ENCODE measurements around the gene PDK3. TPM values are rescaled to one million over a fixed set of nuclear protein-coding genes. Genes with fewer than 3 reads are reported as not detected.

Gene PDK3
- total RNA-seq (2022; extraction: Qiagen RNA extraction; ENCODE audit: low read depth) = 5.4 to 7.3 TPM (median 6.6 TPM) in 5 replicates

GRCh38 chrX:24464836-24465531 lies at the start of gene PDK3:
TSS of gene PDK3 (plus strand) at chrX:24465286. CDS start at chrX:24465456, 170 bp downstream.

Other genes starting within 250 kb of the PDK3 start
- not detected in 5 replicates for gene SUPT20HL2, start 151.2 kb upstream of the PDK3 start, total RNA-seq (2022; extraction: Qiagen RNA extraction; ENCODE audit: low read depth)
- gene SUPT20HL1, start 104.6 kb upstream of the PDK3 start, total RNA-seq (2022; extraction: Qiagen RNA extraction; ENCODE audit: low read depth) = not detected in 5 replicates
- 0.05 TPM in 1 of 5 replicates, not detected in the others for gene PCYT1B, start 182.1 kb downstream of the PDK3 start, total RNA-seq (2022; extraction: Qiagen RNA extraction; ENCODE audit: low read depth)
- 9.8 to 13.9 TPM (median 13.6 TPM) in 5 replicates for gene POLA1, start 228.6 kb downstream of the PDK3 start, total RNA-seq (2022; extraction: Qiagen RNA extraction; ENCODE audit: low read depth)